NCI-H1105 treated with DMSO at 0.1 percent for 48 hours (cell line): ENCODE measurements around the gene PCSK1N.
"Not testable (repeated sequence)": the region's sequence is repeated elsewhere in the genome, so short reads cannot be mapped to it uniquely, and the experiment has no call there.

Experiments used
- DNase-seq: peaks from one replicate; lab custom pipeline; 2025; lab: John Stamatoyannopoulos, UW

Gene PCSK1N, protein sequence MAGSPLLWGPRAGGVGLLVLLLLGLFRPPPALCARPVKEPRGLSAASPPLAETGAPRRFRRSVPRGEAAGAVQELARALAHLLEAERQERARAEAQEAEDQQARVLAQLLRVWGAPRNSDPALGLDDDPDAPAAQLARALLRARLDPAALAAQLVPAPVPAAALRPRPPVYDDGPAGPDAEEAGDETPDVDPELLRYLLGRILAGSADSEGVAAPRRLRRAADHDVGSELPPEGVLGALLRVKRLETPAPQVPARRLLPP

DNA sequence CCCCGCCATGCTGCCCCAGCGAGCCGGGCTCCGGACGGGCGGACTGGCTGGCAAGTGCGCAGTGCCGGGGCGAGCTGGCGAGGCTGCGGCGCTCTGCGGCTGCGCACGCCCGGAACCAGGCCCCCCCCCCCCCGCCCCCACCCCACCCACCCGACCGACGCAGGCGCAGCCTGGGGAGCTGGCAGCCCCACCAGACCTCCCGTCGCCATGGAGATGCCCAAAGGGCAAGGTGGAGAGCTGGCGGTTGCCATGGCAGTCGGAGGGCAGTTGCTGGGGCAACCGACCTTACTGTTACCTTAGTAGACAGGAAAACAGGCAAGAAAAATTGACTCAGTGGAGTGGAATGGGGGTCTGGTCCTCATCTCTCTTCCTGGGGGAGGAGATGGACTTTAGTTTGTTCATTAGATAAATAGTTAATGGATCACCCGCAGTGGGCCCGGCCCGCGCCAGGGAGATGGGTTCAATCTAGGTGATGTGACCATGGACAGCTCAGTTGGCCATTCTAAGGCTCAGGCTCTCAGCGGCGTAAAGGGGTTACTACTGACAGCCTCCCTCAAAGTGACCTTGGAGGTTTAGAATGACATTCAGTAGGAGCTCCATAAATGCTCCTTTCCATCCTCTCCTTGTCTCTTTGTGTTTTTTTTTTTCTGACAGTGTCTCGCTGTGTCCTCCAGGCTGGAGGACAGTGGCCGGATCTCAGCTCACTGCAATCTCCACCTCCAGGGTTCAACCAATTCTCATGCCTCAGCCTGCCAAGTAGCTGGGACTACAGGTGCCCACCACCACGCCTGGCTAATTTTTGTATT is at the start of gene PCSK1N:
TSS of gene PCSK1N (minus strand) at position 87 of the 806 bp plus-strand sequence. CDS start at position 9, 78 bp downstream.
- peak; percentile 80 for DNase-seq

DNA sequence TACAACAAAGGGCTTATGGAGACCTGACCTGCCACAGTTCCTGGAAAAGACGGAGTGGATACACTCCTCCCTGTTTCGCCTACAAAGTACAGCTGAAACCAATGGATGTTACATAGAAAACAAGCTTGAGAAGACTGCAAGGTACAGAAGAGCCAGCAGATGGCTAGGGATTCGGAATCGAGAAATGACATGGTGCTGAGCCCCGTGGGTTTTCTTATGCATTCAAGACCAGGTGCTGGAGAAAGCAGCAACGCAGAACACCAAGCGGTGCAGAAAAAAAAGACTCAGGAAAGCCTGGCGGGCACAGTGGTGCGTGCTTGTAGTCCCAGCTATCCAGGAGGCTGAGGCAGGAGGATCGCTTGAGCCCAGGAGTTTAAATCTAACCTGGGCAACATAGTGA is 48.3 kb upstream of the PCSK1N start:
- DNase-seq = no peak

DNA sequence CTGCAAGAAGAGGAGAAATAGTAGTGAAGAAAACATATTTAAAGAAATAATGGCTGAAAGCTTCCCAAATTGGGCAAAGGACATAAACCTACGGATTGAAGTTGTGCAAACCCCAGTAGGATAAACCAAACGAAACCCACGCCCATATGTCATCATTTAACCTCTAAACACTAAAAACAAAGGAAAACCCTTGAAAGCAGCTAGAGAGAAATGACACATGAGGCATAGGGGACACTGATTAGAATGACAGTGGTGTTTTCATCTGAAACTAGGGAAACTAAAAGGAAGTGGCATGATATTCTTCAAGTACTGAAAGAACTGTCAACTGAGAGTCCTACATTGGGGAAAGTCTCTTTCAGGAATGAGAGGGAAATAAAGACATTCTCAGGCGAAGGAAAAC is 41.5 kb upstream of the PCSK1N start:
- DNase-seq = not testable (repeated sequence)

DNA sequence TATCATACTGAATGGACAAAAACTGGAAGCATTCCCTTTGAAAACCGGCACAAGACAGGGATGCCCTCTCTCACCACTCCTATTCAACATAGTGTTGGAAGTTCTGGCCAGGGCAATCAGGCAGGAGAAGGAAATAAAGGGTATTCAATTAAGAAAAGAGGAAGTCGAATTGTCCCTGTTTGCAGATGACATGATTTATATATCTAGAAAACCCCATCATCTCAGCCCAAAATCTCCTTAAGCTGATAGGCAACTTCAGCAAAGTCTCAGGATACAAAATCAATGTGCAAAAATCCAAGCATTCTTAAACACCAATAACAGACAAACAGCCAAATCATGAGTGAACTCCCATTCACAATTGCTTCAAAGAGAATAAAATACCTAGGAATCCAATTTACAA is 36.6 kb upstream of the PCSK1N start:
- DNase-seq = not testable (repeated sequence)

DNA sequence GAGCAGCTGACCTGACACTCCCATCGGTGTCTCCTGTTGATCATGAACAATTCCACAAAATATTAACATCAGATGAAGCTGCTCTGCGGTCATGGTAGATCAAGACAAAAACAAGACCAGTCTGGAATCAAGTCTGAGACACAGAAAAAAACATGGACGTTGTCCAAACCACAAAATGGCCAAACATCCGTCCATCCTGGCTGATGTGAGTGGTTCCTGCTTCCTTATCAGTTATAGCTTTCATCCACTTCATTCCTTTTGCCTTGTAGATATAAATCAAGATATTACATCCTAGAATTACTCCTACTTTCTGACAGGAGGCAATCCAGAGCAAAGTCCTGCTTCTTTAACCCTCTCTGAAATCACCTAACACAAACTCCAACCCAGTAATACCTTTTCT is 28.8 kb upstream of the PCSK1N start:
- DNase-seq = no peak

DNA sequence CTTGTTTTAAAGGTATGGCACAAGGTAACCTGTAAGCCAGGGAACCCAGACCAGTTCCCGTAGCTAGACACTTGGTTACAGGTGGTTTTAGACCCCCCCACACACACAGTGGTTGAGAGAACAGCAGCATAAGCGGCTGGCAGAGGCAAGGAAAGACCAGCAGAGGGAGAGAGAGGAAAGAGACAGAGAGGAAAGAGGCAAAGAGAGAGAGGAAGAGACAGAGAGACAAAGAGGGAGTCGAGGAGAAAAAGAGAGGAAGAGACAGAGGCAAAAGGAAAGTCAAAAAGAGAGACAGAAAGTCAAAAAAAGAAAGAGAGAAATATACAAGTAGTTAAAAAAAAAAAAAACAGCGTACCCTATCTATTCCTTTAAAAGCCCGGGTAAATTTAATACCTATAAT is 19.5 kb upstream of the PCSK1N start:
- no peak for DNase-seq

DNA sequence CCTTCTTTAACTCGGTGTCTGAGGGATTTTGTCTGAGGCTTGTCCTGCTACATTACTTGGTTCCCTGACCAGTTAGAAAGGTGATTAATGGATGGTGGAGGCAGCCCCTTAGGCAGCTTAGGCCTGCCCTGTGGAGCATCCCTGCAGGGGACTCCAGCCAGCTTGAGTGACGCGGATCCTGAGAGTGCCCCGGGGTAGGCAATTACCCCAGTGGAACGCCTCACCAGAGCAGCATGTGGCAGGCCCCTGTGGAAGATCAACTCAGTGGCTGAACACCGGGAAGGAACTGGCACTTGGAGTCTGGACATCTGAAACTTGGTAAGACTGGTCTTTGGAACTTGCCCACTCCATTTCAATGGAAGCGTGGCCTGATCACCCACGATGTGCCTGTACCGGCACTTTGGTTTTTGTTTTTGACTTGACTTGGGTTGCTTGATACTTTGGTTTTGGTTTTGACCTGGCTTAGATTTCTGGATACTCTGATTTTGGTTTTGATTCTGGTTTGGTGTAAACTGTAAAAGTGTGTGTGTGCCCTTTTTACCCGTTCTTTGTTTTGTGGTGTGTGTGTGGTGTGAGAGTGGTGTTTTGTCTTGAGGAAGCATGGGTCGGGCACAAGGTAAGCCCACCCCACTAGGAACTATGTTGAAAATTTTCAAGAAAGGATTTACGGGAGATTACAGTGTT is 18.9 kb upstream of the PCSK1N start:
- DNase-seq = not testable (repeated sequence)

DNA sequence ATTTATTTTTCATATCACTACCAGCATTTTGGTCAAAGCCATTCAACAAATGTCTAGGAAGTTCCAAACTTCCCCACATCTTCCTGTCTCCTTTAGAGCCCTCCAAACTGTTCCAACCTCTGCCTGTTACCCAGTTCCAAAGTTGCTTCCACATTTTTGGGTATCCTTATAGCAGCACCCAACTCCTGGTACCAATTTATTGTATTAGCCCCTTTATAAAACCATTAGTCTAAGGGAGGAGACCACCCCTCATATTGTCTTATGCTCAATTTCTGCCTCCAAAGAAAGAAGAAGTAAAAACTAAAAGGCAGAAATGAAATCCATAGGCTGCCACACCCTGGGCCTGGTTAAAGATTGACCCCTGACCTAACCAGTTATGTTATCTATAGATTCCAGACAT is 18.1 kb upstream of the PCSK1N start:
- not testable (repeated sequence) for DNase-seq

DNA sequence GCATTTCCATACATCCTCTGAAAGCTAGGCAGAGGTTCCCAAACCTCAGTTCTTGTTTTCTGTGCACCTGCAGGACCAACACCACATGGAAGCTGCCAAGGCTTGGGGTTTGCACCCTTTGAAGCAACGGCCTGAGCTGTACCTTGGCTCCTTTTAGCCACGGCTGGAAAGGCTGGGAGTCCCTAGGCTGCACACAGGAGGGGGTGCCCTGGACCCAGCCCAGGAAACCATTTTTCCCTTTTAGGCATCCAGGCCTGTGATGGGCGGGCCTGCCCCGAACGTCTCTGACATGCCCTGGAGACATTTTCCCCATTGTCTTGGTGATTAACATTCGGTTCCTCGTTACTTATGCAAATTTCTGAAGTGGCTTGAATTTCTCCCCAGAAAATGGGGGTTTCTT is 17.4 kb upstream of the PCSK1N start:
- DNase-seq = no peak

DNA sequence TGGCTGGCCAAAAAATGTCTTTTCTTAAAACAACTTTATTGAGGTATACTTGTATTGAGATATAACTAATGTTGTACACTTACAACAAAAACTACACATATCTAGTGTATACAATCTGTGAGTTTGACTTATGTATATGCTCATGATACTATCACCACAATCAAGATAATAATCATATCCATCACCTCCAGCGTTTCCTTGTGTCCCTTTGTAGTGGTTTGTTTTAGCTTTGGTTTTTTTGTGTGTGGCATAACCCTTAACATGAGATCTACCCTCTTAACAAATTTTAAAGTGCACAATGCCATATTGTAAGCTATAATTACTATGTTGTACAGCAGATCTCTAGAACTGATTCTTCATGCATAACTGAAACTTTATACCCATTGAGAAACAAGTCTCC is 13.4 kb upstream of the PCSK1N start:
- no peak for DNase-seq

DNA sequence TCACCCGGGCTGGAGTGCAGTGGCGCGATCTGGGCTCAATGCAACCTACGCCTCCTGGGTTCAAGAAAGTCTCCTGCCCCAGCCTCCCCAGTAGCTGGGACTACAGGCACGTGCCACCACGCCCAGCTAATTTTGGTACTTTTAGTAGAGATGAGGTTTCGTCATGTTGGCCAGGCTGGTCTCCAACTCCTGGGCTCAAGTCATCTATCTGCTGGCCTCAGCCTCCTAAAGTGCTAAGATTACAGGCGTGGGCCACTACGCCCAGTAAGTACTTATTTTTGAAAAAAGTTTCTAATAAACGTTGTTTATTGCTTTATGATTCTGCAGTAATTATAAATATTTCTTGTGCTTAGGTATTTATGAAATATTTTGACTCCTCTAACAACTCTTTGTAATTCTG is 4.3 kb upstream of the PCSK1N start:
- no peak for DNase-seq

DNA sequence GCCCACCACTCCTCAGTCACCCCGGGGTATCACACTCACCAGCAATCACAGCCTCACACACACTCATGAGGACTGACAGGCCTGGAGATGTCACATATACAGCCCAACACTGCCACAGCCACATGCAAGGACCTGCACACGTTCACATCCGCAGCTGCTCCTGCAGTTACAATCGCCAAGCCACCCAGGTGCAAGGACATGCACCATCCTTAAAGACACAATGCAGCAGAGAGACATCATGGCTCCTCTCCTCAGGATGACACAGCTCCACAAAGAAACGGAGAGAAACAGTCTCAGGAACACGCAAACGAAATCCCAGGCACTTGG is 1.1 kb downstream of the PCSK1N start:
- DNase-seq = peak; percentile 6

DNA sequence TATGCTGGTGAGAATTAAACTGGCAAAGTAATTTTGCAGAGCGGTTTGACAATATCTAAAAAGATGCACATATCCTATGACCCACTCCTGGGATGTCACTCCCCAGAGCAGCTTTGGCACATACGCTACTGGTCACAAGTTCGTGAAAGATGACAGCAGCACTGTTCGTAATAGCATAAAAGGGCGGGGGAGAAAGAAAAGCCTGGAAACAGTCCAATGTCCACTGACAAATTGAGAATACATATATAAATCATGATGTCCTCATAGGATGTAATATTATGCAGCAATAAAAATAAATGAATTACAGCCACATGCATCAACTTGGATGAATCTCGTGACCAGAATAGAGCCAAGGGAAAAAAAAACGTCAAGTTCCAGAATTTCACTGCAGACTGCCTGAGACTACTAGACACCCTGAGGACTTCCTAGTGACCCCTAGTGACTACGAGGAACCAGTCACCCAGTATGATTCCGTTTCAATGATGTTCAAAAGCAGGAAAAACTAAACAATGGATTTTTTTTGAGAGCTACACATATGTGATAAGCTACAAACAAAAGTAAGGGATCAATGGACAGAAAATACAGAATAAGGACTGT is 1.8 kb downstream of the PCSK1N start:
- no peak for DNase-seq

DNA sequence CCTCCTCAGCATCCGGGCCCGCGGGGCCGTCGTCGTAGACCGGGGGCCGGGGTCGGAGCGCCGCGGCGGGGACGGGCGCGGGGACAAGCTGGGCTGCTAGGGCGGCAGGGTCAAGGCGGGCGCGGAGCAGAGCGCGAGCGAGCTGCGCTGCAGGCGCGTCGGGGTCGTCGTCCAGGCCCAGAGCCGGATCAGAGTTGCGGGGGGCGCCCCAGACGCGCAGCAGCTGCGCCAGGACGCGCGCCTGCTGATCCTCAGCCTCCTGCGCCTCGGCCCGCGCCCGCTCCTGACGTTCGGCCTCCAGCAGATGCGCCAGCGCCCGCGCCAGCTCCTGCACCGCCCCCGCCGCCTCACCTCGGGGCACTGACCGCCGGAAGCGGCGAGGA is 3.5 kb downstream of the PCSK1N start:
- no peak for DNase-seq

DNA sequence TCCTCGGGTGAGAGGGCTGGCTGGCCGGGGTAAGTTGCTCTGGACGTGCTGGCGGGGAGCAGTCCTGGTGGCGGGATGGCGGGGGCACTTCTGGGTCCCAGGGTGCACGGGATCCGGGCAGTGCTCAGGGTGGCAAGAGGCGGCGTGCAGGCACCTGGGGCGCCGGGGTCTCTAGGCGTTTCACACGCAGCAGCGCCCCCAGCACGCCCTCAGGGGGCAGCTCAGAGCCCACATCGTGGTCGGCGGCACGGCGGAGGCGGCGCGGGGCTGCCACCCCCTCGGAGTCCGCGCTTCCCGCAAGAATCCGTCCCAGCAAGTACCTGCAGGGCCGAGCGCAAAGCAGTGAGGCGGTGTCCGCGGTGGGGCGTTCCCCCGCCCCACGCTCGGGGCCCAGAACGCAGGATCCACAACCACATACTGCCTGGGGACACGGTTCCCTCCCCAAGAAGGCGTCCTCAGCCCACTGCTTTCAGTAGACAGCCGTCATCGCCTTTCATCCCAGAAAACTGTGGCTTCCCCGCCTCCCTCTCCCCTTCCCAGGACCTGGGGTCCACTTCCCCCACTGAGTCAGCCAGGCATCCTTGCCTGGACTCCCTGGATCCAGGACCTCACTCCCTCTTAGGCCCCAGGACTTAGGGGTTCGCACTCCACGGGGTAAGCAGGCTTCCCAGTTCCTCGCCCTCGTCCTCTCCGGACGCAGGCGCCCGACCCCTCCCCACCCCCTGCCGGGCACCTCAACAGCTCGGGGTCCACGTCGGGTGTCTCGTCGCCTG is 4.1 kb downstream of the PCSK1N start:
- no peak for DNase-seq

DNA sequence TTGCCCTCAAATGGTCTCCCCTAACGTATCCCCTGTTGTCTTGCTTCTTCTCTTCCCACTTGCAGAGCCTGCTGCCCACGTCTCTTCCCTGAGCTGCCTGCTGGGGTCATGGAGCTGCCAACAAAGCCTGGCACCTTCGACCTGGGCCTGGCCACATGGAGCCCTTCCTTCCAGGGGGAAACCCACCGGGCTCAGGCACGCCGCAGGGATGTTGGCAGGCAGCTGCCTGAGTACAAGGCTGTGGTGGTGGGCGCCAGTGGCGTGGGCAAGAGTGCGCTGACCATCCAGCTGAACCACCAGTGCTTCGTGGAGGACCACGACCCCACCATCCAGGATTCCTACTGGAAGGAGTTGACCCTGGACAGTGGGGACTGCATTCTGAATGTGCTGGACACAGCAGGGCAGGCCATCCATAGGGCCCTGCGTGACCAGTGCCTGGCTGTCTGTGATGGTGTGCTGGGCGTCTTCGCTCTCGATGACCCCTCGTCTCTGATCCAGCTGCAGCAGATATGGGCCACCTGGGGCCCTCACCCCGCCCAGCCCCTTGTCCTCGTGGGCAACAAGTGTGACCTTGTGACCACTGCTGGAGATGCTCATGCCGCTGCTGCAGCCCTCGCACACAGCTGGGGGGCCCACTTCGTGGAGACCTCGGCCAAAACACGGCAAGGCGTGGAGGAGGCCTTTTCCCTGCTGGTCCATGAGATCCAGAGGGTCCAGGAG is 6.2 kb downstream of the PCSK1N start:
- no peak for DNase-seq

DNA sequence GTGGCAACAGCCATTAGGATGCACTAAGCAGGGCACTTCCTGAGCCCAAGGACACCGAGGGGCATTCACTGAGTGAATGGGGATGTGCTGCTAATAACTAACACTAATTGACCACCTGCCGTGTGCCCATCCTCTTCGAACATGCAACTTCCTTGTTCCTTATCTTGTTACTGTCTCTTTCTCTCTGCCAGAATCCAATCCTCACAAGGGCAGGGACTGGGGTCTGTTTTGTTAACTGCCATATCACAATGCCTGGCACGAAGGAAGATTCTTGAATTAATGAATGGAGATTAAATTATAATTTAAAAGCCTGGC is 7.8 kb downstream of the PCSK1N start:
- no peak for DNase-seq

DNA sequence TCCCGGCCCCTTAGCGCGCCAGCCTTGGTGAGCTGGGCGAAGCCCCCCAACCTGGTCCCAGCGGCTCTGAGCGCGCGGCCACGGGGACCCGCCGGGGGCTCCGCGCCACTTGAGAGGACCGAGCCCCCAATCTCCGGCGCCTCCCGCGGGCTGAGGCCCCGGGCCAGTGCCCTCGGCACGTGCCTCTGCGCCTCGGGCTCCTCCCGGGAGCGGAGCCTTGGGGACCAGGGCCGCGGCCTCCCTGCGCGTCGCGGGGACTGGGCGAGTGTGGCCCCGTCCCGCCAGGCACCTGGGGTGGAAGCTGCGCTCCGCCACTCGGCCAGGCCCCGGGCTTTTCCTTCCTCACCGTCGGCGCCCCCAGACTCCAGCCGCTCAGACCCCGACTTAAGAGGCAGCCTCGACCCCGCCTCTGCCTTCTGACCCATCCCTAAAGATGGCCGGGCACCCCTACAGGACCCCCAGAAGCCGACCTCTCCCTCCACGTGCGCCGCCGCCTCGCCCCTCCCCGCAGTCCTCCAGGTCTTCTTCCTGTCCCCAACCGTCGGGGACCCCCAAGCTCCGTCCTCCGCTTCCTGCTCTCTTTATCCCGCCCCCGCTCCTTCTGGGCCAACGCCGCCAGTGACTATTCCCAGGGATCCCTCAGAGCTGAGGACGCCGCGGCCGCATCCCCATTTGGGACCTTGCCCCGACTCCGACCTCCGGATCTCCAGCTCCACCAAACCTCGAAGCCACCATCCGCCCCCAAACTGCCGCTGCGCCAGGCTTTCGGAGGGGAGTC is 8.3 kb downstream of the PCSK1N start:
- DNase-seq = no peak

DNA sequence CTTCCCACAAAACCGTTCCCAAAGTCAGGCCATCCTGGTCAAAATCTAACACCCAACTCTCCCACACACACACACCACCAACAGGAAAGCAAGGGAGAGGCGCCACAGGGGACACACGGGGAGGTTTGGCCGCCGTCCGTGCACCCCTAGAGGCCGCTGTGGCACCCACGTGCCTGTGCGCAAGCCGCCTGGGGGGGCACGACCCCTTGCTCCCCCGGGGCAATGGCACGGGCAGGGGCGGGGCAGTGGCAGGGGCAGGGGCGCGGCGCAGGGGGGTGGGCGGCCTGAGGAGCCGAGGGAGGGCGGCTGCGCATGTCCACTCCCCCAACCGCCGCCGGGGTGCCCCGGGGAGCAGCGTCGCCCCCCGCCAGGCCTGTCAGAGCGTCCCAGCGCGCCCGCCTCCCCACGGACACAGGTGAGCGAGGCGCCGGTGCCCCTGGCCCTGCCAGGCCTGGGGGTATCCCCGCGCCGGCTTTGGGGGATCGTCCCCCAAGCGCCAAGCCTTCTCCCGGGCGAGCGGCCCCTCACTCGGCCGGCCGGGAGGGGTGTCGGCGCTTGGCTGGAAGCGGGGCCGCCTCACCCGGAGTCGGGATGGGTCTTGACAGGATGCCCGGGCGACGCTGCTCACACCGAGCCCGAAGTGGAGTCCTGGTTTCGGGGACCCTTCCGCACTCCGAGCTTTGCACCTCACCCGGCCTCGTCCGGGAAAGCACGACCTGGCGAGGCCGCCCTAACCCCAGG is 9.1 kb downstream of the PCSK1N start, which contains the start of gene ERAS:
TSS of gene ERAS (plus strand) at position 379 of the 741 bp plus-strand sequence. CDS start 2,611 bp downstream, outside the sequence.
- DNase-seq = no peak

DNA sequence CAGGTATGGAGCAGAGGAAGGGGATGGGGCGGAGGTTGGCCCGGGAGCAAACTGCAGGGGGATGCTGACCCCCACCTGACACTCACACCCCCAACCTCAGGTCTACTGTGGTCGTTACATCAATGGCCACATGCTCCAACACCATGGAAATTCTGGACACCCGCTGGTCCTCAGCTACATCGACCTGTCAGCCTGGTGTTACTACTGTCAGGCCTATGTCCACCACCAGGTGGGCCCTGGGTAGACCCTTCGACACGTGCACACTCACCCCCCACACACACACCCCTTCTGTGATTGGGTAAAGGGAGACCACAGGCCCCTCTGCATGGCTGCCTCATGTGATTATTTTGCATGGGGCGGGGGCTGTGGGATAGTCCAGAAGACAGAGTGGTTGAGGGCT is 11.3 kb downstream of the PCSK1N start:
- no peak for DNase-seq
